NCI-H1436 treated with DMSO at 0.1 percent for 48 hours (cell line): Measurements from ENCODE around the gene ZSCAN5B.

Source experiments
- DNase-seq: peaks from one replicate; lab custom pipeline; 2025; lab: John Stamatoyannopoulos, UW

Gene ZSCAN5B

GRCh38 chr19:56145698-56146097 is 51.9 kb downstream of the ZSCAN5B start:
- DNase-seq, result no peak

- DNase-seq, result no peak
These were observed 52.8 kb downstream of the ZSCAN5B start for GRCh38 chr19:56144831-56145230.

DNA sequence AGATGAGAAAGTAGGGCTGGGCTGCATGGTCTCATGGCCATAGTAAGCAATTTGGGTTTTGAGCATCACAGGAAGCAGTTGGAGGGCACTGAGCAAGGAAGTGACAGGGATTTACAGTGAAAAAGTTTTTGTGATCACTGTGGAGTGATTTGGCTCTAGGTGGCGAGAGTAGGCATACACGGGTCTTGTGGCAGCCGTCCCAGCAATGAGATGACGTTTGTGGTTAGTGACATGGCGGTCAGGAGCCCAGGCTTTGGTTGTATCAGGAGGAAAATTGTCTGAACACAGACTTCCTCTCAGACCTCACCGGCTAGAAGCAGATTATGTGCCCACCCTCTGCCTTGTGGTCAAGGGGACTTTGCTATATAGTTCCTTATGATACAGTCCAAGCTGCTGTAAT is 53.2 kb downstream of the ZSCAN5B start:
- no peak for DNase-seq

- no peak for DNase-seq
These were observed 54.6 kb downstream of the ZSCAN5B start for GRCh38 chr19:56142897-56143434.

DNA sequence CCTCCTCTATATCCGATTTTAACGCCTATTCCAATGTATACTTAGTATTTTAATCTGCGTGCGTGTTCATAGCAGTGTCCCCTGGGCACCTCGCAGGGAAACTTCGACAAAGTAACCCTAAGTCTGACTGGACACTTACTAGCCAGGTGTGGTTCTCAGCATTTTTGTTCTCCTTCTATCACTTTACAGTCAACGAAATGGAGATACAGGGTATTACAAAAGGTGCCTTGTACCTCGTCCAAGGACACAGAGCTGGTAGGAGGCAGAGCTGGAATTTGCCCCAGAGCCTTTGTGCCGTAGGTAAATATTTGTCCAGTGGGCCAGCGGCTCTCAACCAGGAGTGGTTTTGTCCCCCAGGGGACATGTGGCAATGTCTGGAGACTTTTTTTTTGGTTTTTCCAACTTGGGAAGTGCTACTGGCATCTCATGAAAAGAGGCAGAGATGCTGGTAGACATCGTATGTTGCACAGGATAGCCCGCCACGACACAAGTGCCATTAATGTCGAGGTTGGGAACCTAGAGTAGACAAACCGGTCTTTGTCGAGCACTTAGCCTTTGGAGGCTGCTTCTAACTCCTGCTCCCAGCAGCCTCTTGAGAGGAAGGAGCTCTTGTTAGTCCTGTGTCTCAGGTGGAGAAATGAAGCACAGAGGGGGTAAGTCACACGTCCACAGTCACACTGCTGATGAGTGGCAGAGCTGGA is 55.3 kb downstream of the ZSCAN5B start:
- DNase-seq, result no peak

GRCh38 chr19:56141417-56141993 is 56.1 kb downstream of the ZSCAN5B start:
- no peak for DNase-seq

- DNase-seq, result peak; percentile 100
These were observed 56.8 kb downstream of the ZSCAN5B start, which contains the start of gene ZNF444 for GRCh38 chr19:56140583-56141416. Gene ZNF444 (plus strand): TSS chr19:56141287. CDS start chr19:56146912, 5,625 bp downstream.

DNA sequence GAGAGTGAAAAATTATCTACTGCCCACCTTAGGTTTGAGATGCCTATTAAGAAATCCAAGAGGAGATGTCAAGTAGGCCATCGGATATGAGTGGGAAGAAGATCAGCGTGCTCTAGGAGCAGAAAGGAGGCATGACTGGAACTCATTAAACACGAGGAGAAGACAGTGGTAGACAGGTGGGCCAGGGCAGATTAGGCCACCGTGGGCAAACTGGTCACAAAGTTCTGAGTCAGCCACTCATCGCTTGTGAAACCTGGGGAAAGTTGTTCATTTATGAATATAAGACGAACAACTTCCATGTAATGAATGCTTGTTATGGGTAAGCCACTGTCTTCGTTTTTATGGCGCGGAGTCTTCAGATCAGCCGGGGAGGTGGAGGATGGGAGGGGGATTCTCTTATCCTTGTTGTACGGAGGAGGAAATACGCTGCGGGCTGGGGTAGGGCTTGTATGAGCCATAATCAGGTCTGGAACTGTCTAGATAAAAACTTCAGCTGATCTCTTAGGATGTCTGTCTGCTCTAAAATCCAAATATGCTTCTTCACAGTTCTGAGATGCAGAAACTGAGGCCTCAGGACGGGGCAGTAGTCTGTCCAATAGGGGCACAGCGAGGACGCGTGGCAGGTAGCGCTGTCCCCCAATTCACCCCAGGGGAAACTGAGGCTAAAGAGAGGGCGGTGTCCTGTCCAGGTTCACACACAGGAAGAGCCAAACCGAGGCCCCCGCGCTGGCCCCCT is 57.6 kb downstream of the ZSCAN5B start:
- DNase-seq, result no peak
